Measurements from ENCODE around the gene LMAN1. TPM values are rescaled to one million over a fixed set of nuclear protein-coding genes. Genes with fewer than 3 reads are reported as not detected.

Gene LMAN1
- total RNA-seq, 2 experiments from 2014 or later = 33.0 to 46.4 TPM

DNA sequence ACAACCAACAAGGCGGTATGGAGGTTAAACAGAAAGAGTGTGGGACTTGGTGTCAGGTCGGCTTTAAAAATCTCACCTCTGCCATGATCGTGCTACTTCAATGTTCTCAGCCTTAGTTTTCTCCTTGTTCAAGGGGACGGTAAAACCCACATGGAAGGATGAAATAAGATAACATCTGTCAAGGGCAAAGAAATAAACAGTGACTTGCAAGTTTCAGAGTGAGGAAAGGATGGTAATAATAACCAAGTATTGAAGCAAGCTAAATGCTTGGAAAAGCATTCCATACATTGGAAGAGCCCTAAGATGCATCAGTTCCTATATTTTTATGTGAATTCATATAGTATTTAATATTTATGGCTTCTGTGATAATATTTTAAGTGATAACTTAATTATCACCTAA lies 29.8 kb upstream of the LMAN1 start:
- no peak for TF ChIP-seq EZH2phosphoT487 (IDR thresholded peaks at IDR 0.05; ENCODE audit: borderline replicate concordance, low read depth, low read length)
- TF ChIP-seq, protein P1, sequence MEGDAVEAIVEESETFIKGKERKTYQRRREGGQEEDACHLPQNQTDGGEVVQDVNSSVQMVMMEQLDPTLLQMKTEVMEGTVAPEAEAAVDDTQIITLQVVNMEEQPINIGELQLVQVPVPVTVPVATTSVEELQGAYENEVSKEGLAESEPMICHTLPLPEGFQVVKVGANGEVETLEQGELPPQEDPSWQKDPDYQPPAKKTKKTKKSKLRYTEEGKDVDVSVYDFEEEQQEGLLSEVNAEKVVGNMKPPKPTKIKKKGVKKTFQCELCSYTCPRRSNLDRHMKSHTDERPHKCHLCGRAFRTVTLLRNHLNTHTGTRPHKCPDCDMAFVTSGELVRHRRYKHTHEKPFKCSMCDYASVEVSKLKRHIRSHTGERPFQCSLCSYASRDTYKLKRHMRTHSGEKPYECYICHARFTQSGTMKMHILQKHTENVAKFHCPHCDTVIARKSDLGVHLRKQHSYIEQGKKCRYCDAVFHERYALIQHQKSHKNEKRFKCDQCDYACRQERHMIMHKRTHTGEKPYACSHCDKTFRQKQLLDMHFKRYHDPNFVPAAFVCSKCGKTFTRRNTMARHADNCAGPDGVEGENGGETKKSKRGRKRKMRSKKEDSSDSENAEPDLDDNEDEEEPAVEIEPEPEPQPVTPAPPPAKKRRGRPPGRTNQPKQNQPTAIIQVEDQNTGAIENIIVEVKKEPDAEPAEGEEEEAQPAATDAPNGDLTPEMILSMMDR (conservative IDR thresholded peaks at IDR 0.05; ENCODE audit: low read length) = no peak
- ChIA-PET POLR2A (interaction anchor here (0.7 kb wide), 2 partner anchors 10 to 1879 kb away, joined by 3 read pairs; no protein-coding TSS in a partner anchor), CTCF (ENCODE audit: unreplicated experiment) (no interaction called here)
- Histone ChIP-seq H4K20me1 (ENCODE audit: insufficient read depth, low read length) (no peaks in the 10 kb centered on the region), H3K36me3 (ENCODE audit: insufficient read depth, low read length) (no peaks in the 10 kb centered on the region), H3K4me2 (ENCODE audit: low read length) (no peak overlapping the region), H3K27ac (ENCODE audit: low read depth, low read length, poor library complexity, severe bottlenecking) (no peak overlapping the region), H3K79me2 (ENCODE audit: insufficient read depth, low read depth, low read length) (no peaks in the 10 kb centered on the region), H3K4me3 (ENCODE audit: low read depth, low read length, poor library complexity, severe bottlenecking) (no peak overlapping the region), H3K9me2 (ENCODE audit: insufficient read depth, low read length) (no peaks in the 10 kb centered on the region), H3K4me1 (ENCODE audit: insufficient read depth, low read length, poor library complexity, severe bottlenecking) (no peaks in the 10 kb centered on the region), H3K9me3 (ENCODE audit: low read length) (no peaks in the 10 kb centered on the region), H2AFZ (ENCODE audit: low read length) (no peak overlapping the region)
- intact Hi-C loops (cut with micrococcal nuclease; ENCODE audit: unreplicated experiment) = no loop called here
- no peak for DNase-seq (ENCODE audit: low spot score)
- BruUV-seq (replicated peaks) = no TSS peak

DNA sequence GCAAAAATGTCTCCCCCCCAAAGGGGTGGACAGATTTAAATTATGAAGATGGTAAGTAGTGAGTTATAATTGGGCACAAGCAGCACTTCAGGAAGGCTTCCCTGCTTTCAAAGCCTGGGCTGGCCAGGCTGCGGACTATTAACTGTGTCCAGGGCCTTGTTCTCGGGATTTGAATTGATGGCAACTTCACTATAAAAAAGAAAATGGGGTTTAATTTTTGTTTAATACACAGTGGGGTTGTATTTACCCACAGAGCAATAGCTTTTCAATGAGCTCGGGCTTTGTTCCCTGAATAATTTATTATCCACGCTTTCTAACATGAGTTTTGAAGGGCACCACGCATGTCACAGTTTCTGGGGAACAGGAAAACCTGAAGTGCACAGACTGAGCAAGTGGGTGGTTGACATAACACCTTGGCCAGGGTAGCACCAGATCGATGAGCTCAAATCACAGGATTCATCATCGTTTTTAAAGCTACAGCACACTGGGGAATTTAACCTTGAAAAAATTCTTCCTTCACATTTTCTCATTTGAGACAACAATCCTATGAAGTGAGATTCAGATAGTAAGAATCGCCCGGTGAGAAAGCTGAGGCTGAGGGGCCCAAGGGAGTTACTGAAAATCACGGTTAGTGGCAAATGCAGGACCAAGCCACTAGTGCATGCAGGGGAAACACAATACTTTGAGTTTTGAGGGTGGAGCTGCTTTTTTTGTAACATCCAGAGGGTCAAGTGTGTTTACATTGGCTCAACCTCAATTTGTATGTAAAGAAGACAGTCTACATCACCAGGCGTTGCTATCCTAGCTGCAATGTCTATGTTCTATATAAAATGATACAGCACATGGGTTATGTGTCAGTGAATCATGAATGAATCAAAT lies 28.9 kb upstream of the LMAN1 start:
- Histone ChIP-seq H3K4me2 (ENCODE audit: low read length) (no peak overlapping the region), H3K36me3 (ENCODE audit: insufficient read depth, low read length) (no peaks in the 10 kb centered on the region), H3K4me1 (ENCODE audit: insufficient read depth, low read length, poor library complexity, severe bottlenecking) (no peaks in the 10 kb centered on the region), H3K27ac (ENCODE audit: low read depth, low read length, poor library complexity, severe bottlenecking) (no peak overlapping the region), H3K9me2 (ENCODE audit: insufficient read depth, low read length) (no peaks in the 10 kb centered on the region), H2AFZ (ENCODE audit: low read length) (no peak overlapping the region), H3K4me3 (ENCODE audit: low read depth, low read length, poor library complexity, severe bottlenecking) (no peak overlapping the region), H4K20me1 (ENCODE audit: insufficient read depth, low read length) (no peaks in the 10 kb centered on the region), H3K9me3 (ENCODE audit: low read length) (no peaks in the 10 kb centered on the region), H3K79me2 (ENCODE audit: insufficient read depth, low read depth, low read length) (no peaks in the 10 kb centered on the region)
- TF ChIP-seq, protein P1 (conservative IDR thresholded peaks at IDR 0.05; ENCODE audit: low read length) = no peak
- no peak for TF ChIP-seq EZH2phosphoT487 (IDR thresholded peaks at IDR 0.05; ENCODE audit: borderline replicate concordance, low read depth, low read length)
- CTCF ChIA-PET (ENCODE audit: unreplicated experiment) = no interaction called here
- DNase-seq (ENCODE audit: low spot score) = no peak
- intact Hi-C loops (cut with micrococcal nuclease; ENCODE audit: unreplicated experiment) = no loop called here
- no TSS peak for BruUV-seq (replicated peaks)
- POLR2A ChIA-PET = interaction anchor here (0.5 to 0.7 kb wide), 3 partner anchors 12 to 180 kb away, joined by 3 to 4 read pairs (median 3); no protein-coding TSS in a partner anchor

Measured in OCI-LY7 (cell line).